Measurements from ENCODE around the gene ZCCHC7.
"Not testable (repeated sequence)": the region's sequence is repeated elsewhere in the genome, so short reads cannot be mapped to it uniquely, and the experiment has no call there.

The ZCCHC7 gene

GRCh38 chr9:37184905-37185867, 64.8 kb downstream of the ZCCHC7 start:
- no peak for DNase-seq
- no peaks in the 10 kb centered on the region for H3K4me1 Mint-ChIP-seq
- no peak for TF ChIP-seq CTCF (IDR thresholded peaks at IDR 0.05)

GRCh38 chr9:37187292-37187691, 66.9 kb downstream of the ZCCHC7 start:
- H3K27ac Mint-ChIP-seq: no peak overlapping the region
- H3K27me3 Mint-ChIP-seq (ENCODE audit: low read depth, poor library complexity): no peaks in the 10 kb centered on the region

More at GRCh38 chr9:37184905-37185867, 64.8 kb downstream of the ZCCHC7 start:
- H3K36me3 Mint-ChIP-seq (ENCODE audit: low read depth): peaks cover 47% of the 10 kb centered on the region
- no peak overlapping the region for H3K4me3 Mint-ChIP-seq
- no peaks in the 10 kb centered on the region for H3K27me3 Mint-ChIP-seq (ENCODE audit: low read depth, poor library complexity)
- no peak overlapping the region for H3K27ac Mint-ChIP-seq
- peaks cover 12% of the 10 kb centered on the region for H3K9me3 Mint-ChIP-seq

GRCh38 chr9:37187713-37188439, 67.5 kb downstream of the ZCCHC7 start:
- DNase-seq: no peak
- Mint-ChIP-seq H3K36me3 (ENCODE audit: low read depth) (peaks cover 37% of the 10 kb centered on the region), H3K9me3 (peaks cover 8% of the 10 kb centered on the region), H3K4me1 (no peaks in the 10 kb centered on the region), H3K4me3 (no peak overlapping the region), H3K27me3 (ENCODE audit: low read depth, poor library complexity) (no peaks in the 10 kb centered on the region), H3K27ac (no peak overlapping the region)
- no peak for TF ChIP-seq CTCF (IDR thresholded peaks at IDR 0.05)

More at GRCh38 chr9:37187292-37187691, 66.9 kb downstream of the ZCCHC7 start:
- no peak for DNase-seq
- no peak for TF ChIP-seq CTCF (IDR thresholded peaks at IDR 0.05)
- Mint-ChIP-seq H3K4me1 (no peaks in the 10 kb centered on the region), H3K36me3 (ENCODE audit: low read depth) (peaks cover 37% of the 10 kb centered on the region), H3K4me3 (no peak overlapping the region), H3K9me3 (peaks cover 8% of the 10 kb centered on the region)

GRCh38 chr9:37190739-37191138, 70.4 kb downstream of the ZCCHC7 start:
- H3K4me1 Mint-ChIP-seq; H3K27me3 Mint-ChIP-seq (ENCODE audit: low read depth, poor library complexity); H3K27ac Mint-ChIP-seq; H3K9me3 Mint-ChIP-seq; DNase-seq; H3K4me3 Mint-ChIP-seq: not testable (repeated sequence)
- peaks cover 29% of the 10 kb centered on the region for H3K36me3 Mint-ChIP-seq (ENCODE audit: low read depth)

GRCh38 chr9:37191403-37192089, 71.2 kb downstream of the ZCCHC7 start:
- Mint-ChIP-seq H3K27me3 (ENCODE audit: low read depth, poor library complexity) (no peaks in the 10 kb centered on the region), H3K36me3 (ENCODE audit: low read depth) (peaks cover 29% of the 10 kb centered on the region), H3K27ac (no peak overlapping the region), H3K4me3 (no peak overlapping the region), H3K9me3 (peaks cover 8% of the 10 kb centered on the region), H3K4me1 (no peaks in the 10 kb centered on the region)
- DNase-seq: no peak
- no peak for TF ChIP-seq CTCF (IDR thresholded peaks at IDR 0.05)

- Mint-ChIP-seq H3K4me1 (peaks cover 6% of the 10 kb centered on the region), H3K36me3 (ENCODE audit: low read depth) (peaks cover 19% of the 10 kb centered on the region), H3K9me3 (peaks cover 6% of the 10 kb centered on the region), H3K27ac (no peak overlapping the region), H3K4me3 (no peak overlapping the region), H3K27me3 (ENCODE audit: low read depth, poor library complexity) (no peaks in the 10 kb centered on the region)
- no peak for TF ChIP-seq CTCF (IDR thresholded peaks at IDR 0.05)
- no peak for DNase-seq
Measured at GRCh38 chr9:37192803-37193202, 72.4 kb downstream of the ZCCHC7 start.
